ENCODE measurements around the gene CYP4F8.

Gene CYP4F8

DNA sequence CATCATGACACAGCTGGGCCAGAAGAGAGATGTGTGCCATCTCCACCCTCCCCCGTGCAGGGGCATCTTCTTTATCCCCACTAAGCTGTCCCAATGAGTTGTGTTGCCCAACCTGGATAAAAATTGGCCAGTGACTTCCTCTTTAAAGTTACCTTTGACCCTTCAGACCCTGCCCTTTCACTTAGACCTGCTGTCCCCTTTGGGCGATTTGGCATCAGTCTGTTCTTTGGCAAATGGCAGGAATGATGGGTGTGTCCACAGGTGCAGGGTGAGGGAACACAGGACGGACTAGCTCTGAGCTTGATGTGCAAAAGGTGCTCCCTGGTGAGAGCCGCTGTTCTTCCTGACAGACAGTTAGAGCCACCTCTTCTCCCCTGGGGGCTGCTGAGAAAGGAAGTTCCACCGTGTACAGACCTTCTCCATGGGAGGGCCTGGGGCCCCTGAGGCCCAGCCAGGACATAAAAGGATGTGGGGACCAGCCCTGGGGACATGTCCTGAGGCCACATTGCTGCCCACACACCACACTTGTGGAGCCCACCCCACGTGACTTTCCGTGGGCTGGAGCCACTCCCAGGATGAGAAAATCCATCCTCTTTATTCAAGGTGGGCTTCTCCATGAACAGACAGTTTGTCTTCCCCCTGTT, 1.7 kb downstream of the CYP4F8 start:
- no peak for DNase-seq (ENCODE audit: low read depth)

DNA sequence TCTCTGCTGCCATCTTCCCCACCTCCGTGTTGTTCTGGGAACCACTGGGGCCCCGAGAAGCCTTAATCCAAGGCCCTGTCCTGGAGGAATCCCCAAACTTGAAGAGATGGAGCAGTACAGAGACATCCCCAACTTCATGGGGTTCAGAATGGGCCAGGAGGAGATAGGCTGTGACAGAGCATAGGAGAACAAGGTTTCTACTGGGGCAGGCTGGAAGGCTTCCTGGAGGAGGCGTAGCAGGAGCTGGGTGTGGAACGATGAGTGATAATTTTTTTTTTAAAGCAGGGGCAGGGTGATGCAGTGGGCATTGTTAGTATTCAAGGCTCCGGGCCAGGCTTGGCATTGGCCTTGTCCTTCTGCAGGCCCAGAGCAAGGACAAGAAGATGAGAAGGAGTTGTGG, 3.3 kb downstream of the CYP4F8 start:
- DNase-seq (ENCODE audit: low read depth), result no peak

DNA sequence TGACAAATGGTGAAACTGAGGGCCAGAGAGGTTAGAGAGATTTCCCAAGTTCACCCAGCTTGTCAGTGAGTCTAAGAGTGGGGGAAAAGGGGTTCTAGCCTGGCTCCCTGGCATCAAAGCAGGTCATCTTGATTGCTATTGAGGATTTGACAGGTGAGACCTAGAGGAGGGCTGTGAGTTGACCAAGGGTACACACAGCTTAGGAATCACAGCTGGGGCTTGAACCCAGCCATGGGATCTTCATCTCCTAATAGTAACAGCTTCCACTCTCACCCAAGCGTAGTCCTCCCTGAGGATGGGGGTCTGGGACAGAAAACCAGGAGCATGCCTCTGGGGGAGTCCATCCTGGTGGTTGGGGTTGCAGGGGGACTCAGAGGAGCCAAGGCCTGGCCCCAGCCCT, 6.8 kb downstream of the CYP4F8 start:
- DNase-seq (ENCODE audit: low read depth), result no peak

DNA sequence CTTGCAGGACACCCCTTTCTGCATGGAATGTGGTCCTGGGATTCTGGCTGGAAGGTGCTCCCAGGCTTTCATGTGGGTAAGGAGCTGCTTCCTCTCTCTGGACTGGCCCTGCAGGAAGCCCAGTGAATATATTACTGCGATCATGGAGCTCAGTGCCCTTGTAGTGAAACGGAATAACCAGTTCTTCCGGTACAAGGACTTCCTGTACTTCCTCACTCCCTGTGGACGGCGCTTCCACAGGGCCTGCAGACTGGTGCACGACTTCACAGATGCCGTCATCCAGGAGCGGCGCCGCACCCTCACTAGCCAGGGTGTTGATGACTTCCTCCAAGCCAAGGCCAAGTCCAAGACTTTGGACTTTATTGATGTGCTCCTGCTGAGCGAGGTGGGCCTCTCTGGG, 8.0 kb downstream of the CYP4F8 start:
- DNase-seq (ENCODE audit: low read depth), result no peak

DNA sequence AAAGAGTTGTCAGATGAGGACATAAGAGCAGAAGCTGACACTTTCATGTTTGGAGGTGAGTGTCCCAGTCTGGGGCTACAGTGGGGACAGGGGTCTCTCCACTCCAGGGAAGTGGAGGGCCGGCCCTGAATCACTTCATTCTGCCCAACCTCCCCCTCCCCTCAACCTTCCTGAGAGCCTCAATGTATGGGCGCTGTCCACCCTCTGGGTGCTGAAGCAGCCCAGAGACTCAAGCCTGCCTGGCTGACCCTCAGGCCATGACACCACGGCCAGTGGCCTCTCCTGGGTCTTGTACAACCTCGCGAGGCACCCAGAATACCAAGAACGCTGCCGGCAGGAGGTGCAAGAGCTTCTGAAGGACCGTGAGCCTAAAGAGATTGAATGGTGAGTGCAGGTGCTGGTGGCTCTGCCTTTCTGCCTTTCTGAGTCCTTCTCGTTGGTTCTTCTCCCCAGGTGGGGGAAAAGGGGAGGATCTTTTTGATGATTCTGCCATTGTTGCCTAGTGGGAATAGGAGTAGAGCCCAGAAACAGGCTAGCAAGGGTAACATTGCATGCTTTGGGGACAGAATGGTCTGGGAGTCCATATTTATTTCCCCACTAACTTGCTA, 8.8 kb downstream of the CYP4F8 start:
- no peak for DNase-seq (ENCODE audit: low read depth)

DNA sequence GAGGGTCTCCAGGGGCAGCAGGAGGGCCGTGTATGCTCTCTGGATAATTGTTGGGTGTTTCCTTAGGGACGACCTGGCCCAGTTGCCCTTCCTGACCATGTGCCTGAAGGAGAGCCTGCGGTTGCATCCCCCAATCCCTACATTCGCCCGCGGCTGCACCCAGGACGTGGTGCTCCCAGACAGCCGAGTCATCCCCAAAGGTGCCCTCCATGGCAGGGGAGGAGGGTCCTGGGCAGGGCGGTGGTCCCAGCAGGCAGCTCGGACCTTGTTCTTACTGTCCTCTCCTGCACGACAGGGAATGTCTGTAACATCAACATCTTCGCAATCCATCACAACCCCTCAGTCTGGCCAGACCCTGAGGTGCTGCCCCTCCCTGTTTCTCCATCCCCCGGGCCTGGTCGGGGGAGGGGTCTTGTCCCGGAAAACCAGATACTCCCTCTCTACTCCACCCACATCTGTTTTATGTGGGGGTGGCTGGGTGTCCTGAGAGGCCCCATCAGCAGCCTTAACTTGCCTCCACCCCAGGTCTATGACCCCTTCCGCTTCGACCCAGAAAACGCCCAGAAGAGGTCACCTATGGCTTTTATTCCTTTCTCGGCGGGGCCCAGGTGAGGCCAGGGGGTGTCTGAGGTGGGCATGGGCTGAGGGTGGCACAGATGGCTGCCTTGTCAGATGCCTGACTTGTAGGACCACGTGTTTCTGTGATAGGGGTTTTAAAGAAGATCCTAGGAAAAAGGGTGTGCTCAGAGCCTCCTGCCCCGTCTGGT, 13.4 kb downstream of the CYP4F8 start:
- no peak for DNase-seq (ENCODE audit: low read depth)

DNA sequence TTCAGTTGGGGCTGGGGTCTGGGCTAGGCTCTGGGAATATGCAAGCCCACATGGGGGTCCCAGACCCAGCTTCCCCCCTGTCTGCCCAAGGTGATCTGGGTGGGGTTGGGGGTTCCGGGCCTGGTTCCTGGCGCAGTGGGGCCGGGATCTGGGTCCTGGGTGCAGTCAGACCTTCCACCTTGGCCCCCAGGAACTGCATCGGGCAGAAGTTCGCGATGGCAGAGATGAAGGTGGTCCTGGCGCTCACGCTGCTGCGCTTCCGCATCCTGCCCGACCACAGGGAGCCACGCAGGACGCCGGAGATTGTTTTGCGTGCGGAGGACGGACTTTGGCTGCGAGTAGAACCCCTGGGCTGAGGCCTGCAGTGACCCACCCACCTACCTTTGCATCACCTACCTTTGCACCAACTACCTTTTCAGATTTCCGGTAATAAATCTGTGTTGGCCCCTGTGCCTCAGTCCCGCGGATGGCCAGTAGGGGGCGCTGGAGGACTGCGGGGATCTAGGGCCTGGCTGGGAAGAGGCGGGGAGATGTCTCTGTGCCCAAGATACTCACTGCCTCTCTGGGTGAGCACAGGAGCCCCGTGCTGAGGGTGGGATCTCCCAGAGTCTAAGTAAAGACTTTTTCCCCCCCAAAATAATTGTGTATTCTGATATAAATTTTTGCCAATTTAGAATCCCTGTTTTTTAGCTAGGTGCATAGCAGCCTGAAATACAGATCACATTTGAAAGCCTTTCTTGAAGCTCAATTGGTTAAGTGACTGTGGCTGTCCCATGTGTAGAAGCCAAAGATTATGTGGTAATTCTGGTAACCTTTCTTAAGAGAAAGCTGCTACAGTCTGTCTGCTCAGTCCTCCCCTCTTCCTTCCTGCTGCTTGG, 14.2 kb downstream of the CYP4F8 start:
- DNase-seq (ENCODE audit: low read depth), result peak; percentile 17

DNA sequence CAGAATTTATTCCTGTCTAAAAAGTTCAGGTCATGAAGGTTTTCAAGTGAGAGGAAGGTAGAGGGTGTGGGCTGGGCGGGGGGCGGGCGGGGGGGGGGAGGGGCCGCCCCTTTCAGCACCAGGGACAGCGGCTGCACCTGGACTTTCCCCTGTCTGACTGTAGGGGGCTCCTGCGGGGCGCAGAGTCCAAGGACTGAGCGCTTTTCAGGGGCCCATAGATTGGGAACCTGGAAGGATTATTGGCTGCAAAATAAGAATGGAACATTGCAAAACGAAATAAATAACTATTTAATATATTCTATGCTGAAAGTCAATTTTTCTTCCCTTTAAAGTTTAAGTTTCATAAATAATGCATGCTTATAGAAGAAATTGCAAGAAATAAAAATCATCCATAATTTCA, 16.8 kb downstream of the CYP4F8 start:
- no peak for DNase-seq (ENCODE audit: low read depth)

DNA sequence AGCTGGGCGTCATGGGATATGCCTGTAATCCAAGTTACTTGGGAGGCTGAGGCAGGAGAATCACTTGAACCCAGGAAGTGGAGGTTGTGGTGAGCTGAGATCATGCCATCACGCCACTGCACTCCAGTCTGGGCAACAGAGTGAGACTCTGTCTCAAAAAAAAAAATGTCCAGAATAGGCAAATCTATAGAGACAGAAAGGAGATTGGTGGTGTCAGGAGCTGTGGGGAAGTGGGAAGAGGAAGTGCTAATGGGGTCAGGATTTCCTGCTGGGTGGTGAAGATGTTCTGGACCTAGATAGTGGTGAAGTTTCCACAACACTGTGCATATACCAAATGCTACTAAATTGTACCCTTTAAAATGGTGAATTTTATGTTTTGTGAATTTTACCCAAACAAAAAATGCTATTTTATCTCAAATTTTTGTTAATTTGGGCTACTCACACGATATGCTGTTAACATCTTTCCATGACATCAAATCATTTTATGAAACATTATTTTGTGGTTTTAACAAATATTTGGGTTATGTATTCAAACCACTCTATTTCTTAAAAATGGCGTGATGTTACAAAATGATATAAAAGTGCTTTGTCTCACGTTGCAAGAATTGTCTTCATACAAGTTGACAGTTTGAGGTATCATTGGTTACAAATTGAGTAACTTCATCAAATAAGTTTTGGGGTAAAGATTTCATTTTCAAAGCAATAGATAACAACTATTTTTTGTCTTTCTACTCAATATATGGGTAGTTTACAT, 18.2 kb downstream of the CYP4F8 start:
- no peak for DNase-seq (ENCODE audit: low read depth)

DNA sequence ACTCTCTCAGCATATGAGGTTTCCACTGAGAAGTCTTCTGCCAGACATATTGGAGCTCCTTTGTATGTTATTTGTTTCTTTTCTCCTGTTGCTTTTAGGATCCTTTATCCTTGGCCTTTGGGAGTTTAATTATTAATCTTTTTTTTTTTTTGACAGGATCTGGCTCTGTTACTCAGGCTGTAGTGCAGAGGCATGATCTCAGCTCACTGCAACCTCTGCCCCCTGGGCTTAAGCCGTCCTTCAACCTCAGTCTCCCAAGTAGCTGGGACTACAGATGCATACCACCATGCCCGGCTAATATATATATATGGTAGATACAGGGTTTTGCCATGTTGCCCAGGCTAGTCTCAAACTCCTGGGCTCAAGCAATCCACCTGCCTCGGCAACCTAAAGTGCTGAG, 19.1 kb downstream of the CYP4F8 start:
- DNase-seq (ENCODE audit: low read depth), result no peak

DNA sequence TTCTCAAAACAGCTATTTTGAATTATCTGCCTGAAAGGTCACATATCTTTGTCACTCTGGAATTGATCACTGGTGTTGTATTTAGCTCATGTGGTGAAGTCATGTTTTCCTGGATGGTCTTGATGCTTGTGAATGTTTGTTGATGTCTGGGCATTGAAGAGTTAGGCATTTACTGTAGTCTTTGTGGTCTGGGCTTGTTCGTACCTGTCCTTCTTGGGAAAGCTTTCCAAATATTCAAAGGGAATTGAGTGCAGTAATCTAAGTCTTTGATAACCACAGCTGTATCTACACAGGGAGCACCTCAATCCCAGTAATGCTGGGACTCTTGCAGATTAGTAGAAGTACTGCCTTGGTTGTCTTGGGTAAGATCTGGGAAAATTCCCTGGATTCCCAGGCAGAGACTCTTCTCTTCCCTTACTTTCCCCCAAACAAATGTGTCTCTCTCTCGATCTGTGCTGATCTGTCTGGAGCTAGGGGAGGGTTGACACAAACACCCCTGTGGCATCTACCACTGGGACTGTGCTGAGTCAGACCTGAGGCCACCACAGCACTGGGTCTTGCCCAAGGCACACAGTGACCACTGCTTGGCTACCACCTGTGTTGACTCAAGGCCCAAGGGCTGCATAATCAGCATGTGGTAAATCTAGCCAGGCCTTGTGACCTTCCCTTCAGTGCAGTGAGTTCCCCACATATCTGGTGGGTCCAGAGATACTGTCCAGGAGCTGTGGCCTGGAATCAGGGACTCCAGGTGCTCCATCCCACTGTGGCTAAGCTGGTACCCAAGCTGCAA, 20.2 kb downstream of the CYP4F8 start:
- DNase-seq (ENCODE audit: low read depth), result no peak

DNA sequence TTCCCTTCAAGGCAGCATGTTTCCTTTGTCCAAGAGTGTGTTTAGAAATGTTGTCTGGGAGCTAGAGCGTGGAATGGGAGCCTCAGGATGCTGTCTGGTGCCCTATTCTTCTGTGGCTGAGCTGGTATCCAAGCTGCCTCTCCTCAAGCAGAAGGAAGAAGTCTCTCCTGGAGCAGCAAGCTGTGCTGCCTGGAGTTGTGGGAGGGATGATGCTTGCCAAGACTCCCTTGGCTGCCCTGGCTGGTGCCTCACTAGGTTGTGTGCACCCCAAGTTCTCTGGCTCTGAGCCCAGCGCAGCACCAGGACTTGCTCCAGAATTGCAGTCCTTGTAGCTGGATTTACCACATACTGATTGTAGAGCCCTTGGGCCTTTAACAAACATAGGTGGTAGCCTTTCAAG, 21.0 kb downstream of the CYP4F8 start:
- DNase-seq (ENCODE audit: low read depth), result no peak

DNA sequence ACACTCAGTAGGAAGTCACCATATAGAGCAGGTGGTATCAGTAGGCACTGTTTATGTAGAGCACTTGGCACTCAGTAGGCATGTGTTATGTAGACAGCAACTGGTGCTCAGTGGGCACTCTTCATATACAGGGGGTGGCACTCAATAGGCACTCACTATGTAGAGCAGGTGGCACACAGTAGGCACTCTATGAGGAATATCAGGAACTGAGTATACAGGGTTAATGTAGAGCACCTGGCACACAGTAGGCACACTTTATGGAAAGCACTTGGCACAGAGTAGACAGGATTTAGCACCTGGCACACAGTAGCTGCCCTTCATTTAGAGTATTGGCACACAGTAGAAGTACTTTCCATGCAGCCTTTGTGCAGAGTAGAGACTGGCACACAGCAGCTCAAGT, 24.6 kb downstream of the CYP4F8 start:
- DNase-seq (ENCODE audit: low read depth), result no peak

DNA sequence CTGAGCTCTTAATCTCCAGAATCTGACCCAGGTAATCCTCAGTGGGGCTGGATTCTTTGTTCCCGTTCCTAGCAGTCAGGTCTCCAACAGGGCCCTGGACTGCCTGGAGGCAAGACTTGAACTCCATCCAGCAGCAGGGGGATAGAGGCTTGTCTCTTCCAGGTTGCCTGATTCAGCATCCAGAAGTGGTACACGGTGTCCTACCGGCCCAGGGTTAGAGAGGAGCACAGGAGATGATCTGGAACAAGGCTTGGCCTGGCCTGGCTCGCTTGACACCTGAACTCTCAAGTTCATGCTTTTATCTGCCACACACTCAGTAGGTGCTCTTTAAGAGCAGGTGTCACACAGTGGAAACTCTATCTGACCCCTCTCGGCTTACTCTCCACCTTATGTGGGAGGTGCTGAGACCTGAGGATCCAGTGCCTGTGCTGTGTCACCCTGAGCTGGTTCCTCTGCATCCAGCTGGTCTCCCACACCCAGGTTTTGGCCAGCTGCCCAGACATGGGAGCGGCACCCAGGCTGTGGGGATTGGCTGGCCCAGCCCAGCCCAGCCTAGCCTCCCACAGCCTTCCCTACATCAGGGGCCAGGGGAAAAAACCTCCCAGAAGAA, 25.4 kb downstream of the CYP4F8 start, which contains the start of gene CYP4F3:
Gene CYP4F3 (plus strand): TSS at position 604 of the 610 bp plus-strand sequence. CDS start 519 bp downstream, outside the sequence.
- DNase-seq (ENCODE audit: low read depth), result no peak

DNA sequence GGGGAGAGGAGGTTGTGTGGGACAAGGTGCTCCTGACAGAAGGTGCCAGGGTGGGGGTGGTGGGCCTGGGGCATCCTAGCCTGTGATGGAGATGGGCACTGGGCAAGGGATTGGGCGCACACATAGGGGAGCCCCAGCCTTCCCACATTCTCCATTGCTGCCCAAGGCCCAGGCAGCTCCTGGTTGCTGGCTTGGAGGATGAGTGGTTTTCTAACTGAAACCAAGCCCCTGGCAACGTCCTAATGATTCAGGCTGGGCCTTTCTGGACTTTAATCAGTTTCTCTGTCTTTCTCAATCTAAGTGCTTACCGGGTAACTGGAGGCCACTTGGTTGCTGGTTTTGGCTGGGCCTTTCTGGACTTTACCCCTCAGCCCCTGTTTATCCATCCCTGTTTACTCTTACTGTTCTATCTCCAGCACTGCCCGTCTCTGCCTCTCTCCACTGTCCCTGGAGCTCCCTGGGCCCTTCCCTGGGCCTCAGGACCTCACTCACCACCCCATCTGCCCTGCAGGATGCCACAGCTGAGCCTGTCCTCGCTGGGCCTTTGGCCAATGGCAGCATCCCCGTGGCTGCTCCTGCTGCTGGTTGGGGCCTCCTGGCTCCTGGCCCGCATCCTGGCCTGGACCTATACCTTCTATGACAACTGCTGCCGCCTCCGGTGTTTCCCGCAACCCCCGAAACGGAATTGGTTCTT, 26.0 kb downstream of the CYP4F8 start:
- no peak for DNase-seq (ENCODE audit: low read depth)

DNA sequence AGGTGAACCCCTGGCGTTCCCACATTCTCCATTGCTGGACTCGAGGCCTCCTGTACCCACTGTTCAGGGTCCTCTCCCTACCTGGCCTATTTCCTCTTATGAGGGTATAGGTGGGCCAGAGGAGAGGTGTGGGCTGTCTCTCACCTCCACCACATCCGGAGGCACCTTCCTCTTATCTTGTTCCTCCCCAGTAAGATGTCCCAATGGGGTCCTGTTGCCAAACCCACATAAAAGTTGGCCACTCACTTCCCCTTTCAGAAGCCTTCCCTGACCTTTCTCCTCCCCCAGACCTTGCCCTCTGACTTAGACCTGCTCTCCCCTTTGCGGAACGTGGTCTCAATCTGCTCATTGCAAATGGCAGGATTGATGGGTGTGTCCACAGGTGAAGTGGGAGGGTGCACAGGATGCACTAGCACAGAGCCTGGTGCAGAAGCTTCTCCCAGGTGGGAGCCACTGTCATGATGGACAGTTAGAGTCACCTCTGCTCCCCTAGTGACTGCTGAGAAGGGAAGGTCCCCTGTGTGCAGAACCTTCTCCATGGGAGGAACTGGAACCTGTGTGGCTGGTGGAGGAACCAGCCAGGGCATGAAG, 27.0 kb downstream of the CYP4F8 start:
- no peak for DNase-seq (ENCODE audit: low read depth)

DNA sequence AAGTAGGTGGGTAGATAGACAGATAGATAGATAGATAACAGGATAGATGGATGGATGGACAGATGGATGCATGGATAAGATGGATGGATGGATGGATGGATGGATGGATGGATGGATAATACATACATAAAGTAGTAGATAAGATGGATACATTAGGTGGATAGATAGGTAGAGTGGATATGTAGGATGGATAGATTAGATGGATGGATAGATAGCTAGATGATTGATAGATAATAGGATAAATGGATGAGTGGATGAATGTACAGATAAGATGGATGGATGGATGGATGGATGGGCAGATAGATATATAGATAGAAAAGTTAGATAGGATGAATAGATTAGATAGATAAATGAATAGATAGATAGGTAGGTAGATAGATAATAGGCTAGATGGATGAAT, 27.8 kb downstream of the CYP4F8 start:
- DNase-seq (ENCODE audit: low read depth), result no peak

DNA sequence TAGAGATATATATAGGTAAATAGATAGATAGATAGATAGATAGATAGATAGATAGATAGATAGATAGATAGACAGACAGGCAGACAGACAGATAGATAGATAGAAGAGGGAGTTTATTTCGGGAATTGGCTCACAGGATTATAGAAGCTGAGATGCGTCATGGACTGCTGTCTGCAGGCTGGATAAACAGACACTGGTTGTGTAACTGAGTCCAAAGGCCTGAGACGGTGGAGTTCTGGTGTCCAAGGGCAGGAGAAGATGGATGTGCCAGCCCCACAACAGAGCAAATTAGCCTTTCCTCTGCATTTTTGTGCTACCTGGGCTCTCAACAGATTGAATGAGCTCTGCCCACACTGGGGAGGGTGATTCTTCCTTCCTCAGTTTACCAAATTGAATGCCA, 28.4 kb downstream of the CYP4F8 start:
- no peak for DNase-seq (ENCODE audit: low read depth)

DNA sequence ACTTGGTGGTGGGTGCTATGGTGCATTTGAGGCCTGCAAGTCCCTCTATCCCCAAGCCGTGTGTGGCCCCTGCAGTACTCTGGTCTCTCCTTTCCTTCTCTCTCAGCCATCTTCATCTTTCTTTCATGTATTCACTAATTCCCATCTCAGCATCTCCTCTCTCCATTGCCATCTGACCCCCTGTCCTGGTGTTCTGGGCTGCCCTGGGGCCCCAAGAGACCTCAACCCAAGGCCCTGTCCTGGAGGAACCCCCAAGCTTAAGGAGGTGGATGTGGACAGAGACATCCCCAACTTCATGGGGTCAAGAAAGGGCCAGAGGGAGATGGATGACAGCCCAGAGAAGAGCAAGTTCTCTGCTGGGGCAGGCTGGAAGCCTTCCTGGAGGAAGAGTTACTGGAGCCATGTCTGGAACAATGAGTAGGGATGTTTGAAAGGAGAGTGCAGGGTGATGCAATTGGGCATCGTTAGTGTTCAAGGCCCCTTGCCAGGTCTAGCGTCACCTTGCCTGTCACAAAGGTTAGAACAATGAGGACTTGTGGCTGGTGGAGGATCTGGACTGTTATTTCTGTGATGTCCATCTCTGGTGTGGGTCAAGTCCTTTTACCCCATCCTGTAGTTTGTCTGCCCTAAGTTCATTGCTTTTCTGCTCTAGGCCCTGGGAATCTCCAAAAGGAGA, 29.2 kb downstream of the CYP4F8 start:
- DNase-seq (ENCODE audit: low read depth), result no peak
